SK-N-MC (cell line): ENCODE measurements around the gene LITAF.

Experiments used
- EZH2 ChIP-seq: fragments of 200-600 bp; sonication (generic); IDR thresholded peaks from one replicate; pipeline ENCODE4 v1.6.1; 2017; ENCODE audit warnings: antibody characterized with exemption
- FOXP2 ChIP-seq: optimal IDR thresholded peaks from 2 replicates; pipeline ENCODE3; 2011; ENCODE audit warnings: mild to moderate bottlenecking, moderate library complexity; ENCODE audit not compliant: insufficient read depth; ENCODE audit errors: extremely low read length, control extremely low read depth
- POLR2AphosphoS5 ChIP-seq: IDR thresholded peaks from 2 replicates; pipeline ENCODE4 v1.6.1; 2012; ENCODE audit warnings: mild to moderate bottlenecking, low read depth, low read length, borderline replicate concordance

DNA sequence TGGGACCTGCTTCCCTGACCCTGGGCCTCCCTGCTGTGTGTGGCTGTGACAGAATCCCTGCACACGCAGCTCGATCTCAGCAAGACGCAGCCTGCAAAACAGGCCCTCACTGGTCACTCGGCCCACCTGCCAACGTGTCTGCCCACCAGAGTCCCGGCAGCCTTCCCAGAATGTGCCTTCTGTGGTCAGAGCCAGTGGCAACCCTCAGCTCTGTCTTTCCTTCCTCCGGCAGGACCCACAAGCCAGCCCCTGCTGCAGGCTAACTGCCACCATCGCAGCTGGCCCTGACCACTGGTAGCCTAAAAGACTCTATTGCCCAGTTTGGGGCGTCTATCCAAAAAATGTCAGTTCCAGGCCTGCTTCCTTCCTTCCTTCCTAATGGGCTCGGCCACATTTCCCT is 83.2 kb downstream of the LITAF start:
- TF ChIP-seq POLR2AphosphoS5 (no peak), EZH2 (no peak), FOXP2 (no peak)
